GM18508 (cell line): Measurements from ENCODE around the gene RAG2.

Experiments
- ATAC-seq: cut with Tn5 transposase; IDR thresholded peaks from one replicate; pipeline ENCODE4 v1.9.1; 2021; ENCODE audit warnings: moderate number of reproducible peaks; ENCODE audit not compliant: insufficient read depth, unreplicated experiment

RAG2 gene

GRCh38 chr11:36602135-36602534 lies 4.1 kb upstream of the RAG2 start:
- ATAC-seq, result no peak

DNA sequence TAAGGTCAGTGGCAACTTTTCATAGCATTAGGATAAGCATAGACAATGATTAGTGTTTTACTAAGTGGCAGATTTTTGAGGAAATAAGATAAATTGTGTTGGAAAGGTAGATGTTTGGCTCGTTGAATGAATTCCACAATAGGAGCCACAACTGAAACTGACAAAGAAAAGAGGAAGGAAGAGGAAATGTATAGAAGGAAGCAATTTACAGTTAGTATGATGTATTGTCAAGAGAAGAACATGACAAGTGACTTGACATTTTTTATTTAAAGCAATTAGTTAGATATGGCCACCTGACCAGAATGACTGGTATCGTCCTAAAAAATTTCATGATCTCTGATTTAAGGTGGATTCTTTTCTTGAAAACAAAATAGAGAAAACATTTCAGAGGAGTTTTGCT lies 3.1 kb upstream of the RAG2 start:
- no peak for ATAC-seq

DNA sequence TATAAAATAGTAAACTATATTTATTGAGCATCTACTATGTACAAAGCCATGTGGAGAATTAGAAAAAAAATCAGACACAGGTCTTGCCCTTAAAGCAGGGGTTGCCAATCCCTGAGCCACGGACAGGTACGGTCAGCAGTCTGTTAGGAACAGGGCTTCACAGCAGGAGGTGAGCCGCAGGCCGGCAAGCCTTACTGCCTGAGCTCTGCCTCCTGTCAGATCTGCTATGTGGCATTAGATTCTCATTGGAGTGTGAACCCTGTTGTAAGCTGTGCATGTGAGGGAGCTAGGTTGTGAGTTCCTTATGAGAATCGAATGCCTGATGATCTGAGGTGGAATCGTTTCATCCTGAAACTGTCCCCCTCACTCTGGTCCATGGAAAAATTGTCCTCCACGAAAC lies 2.1 kb upstream of the RAG2 start:
- ATAC-seq, result no peak

GRCh38 chr11:36596880-36597279 lies 1.2 kb downstream of the RAG2 start:
- no peak for ATAC-seq

DNA sequence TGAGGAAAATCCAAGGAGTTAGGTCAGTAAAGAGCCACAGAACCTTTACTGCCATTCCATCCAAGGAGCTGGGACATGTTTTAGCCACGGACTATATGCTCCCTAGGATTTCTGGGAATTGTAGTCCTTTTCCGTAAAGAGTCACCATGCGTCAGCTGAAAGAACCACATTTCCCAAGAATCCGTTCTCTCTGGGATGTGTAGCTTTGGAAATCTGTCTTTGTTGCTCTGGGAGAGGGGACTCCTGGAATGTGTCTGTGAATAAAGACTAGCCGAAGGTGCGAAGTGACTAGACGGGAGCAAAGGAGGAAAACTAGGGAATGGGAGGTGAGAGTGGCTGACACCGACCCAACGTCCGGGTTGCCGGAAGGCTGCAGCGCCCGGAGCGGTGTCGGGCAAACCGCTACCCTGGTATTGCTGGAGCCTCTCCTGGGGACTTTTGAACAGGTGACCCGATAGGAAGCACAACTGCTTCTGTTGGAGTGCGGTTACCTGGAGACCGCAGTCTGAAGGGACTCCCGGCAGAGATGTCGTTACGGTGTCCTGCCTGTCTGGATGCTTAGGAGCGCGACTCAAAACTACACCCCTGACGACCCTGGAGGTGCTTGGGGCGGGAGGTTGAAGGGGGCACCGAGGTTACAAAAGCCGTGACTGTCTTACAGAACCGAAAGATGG lies 3.6 kb downstream of the RAG2 start, which contains the start of gene IFTAP:
Gene IFTAP, plus strand, starts transcription at position 187 of the 674 bp plus-strand sequence. CDS start 15,602 bp downstream, outside the sequence.
- peak; percentile 78 for ATAC-seq

- ATAC-seq, result no peak
Measured at GRCh38 chr11:36591433-36591832, 6.6 kb downstream of the RAG2 start.

- ATAC-seq, result no peak
Measured at GRCh38 chr11:36590513-36590912, 7.5 kb downstream of the RAG2 start.

GRCh38 chr11:36588099-36588498 lies 9.9 kb downstream of the RAG2 start:
- no peak for ATAC-seq

DNA sequence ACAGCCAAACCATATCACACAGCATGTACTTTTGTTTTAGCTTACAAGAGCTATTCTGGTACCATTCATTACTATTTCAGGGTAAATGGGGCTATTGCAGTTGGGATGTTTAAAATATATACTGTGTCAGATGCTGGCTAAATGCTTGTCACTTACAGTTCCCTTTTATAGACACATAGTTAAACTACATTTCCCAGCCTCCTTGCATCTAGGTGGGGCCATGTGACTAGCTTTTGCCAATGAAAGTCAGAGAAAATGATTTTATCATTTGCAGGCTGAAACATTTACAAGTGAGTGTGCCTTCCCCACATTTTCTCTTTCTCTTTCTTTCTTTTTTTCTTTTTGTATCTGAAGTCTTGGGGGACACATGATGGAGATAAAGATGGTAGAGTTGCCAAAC lies 11.5 kb downstream of the RAG2 start:
- no peak for ATAC-seq

- ATAC-seq, result no peak
Measured at GRCh38 chr11:36583667-36584066, 14.4 kb downstream of the RAG2 start.

- ATAC-seq, result no peak
Measured at GRCh38 chr11:36581536-36581935, 16.5 kb downstream of the RAG2 start.

DNA sequence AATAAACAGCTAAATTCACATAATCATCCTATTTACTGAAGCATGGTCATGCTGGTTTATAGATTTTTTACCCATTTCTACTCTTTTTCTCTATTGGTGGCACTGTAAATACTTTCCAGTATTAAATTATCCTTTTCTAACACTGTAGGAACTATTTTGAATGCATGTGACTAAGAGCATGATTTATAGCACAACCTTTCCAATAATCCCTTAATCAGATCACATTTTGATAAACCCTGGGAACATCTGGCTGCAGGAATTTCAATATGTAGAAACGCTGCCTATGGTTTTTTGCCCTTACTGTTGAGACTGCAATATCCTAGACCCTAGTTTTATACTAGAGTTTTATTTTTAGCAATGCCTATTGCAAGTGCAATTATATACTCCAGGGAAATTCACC lies 19.6 kb downstream of the RAG2 start:
- no peak for ATAC-seq

DNA sequence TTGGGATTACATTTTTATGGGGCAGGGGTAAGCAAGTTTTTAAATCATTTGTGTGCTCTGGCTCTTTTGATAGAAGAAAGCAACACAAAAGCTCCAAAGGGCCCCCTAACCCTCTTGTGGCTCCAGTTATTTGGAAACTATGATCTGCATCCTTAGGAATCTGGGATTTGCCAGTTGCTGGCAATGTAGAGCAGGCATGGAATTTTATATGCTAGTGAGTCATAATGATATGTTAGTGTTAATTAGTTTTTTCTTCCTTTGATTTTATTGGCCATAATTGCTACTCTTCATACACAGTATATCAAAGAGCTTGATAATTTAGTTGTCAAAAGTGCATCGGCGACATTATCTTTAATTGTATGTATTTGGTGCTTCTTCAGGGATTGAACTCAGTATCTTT lies 20.2 kb downstream of the RAG2 start:
- ATAC-seq, result no peak

DNA sequence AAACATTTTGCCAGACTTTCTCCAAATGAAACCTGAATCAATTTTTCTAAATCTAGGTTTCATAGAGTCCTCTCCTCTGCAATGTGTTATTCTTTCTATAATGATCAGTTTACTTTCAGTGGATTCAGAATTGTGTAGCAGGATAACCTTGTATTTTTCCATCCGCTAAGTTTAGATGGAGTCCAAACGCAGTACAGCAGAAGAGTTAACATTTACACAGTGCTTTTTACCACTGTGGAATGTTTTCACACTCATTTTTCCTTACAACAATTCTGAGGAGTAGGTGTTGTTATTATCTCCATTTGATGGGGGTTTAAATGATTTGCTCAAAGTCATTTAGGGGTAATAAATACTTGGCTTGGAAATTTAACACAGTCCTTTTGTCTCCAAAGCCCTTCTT lies 20.7 kb downstream of the RAG2 start:
- no peak for ATAC-seq

- no peak for ATAC-seq
Measured at GRCh38 chr11:36574486-36574885, 23.6 kb downstream of the RAG2 start.

DNA sequence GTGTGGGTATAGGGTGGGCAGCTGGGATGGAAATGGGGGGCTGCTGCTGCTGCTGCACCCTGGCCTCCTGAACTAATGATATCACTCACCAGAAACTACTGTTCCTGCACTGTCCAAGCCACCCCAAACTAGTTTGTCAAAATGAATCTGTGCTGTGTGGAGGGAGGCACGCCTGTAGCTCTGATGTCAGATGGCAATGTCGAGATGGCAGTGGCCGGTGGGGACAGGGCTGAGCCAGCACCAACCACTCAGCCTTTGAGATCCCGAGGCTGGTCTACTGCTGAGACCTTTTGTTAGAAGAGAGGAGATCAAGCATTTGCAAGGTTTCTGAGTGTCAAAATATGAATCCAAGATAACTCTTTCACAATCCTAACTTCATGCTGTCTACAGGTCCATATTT lies 28.9 kb downstream of the RAG2 start:
- no peak for ATAC-seq

DNA sequence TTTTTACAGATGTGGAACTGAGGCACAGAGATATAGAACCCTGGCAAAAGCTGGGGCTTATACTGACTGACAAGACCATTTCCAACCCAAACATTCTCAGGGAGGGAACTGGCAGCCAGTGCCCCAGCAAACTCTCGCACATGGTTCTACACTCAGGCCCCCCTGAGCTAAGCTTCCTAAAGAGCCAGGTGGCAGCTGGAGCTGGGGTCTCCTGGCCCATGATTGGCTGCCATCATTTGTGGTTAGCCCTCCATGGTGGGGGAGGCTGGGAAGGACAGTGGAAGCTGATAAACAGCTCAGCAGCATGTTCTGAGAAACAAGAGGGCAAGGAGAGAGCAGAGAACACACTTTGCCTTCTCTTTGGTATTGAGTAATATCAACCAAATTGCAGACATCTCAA lies 30.3 kb downstream of the RAG2 start, which contains the start of gene RAG1:
Gene RAG1, plus strand, starts transcription at position 314 of the 400 bp plus-strand sequence. CDS start 5,298 bp downstream, outside the sequence.
- no peak for ATAC-seq

DNA sequence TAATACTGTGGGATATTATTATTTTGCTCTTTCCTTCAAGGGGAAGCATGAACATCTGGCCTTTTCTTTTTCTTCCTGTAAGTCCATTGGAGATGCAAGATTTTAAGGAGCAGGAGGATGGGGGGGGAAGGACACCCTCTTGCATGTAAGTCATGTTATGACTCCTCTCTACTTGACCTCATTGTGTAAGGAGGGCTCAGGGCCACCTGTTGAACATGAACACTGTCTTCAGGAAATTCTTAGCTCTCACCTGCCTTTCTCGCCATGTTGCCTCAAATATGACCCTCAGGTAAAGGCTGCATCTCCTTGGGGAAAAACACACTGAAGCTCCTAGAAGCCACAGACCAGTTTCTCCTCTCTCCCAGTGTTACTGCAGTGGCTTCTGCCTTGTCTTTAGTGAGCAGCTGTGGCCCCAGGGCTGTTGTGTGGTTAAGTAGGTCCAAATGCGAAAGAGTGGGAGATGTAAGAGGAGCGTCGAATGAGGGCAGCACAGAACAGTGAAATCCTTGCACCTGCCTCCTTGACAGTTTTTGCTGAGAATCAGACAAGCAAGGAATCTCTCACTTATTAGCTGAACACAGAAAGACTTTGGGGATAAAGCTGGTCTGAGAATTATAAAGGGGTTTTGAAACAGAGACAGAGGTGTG lies 31.5 kb downstream of the RAG2 start:
- ATAC-seq, result no peak

- ATAC-seq, result no peak
Measured at GRCh38 chr11:36565031-36565610, 32.9 kb downstream of the RAG2 start.

DNA sequence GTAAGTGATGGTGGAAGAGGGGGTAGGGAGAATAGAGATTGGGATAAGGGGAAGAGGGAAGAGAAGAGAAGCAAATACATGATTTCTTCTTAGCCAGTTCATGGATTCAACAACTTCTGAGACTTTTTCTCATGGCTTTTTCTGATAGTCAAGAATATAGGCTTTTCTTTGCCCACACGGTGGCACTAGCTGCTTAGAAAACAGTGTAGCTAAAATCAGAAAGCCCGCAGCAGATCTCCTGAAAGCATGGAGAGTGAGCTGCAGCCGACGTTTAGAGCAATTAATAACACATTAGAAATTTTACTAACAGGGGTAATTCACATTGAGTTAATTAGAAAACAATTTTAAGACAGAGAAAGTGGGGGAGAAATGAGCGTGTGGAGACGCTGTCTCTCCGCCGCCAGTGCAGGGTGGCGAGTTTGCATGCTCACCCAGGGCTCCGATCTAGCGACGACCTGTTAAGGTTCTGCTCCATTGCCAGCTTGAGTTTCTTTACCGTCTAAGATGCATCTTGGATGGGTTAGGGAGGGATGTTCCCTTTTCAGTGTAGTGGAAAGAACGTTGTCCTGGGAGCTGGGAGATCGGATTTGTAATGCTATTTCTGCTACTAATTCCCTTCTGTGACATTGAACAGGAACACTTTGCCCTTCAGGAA lies 33.5 kb downstream of the RAG2 start:
- no peak for ATAC-seq
